GM19099 (cell line): ENCODE results near the gene DNAJA3.

ENCODE experiments used
- POLR2A ChIP-seq: IDR thresholded peaks from 3 replicates; pipeline ENCODE4 v1.6.1; 2011; ENCODE audit warnings: low read depth; ENCODE audit not compliant: insufficient read length; ENCODE audit errors: extremely low read depth

The DNAJA3 gene

GRCh38 chr16:4399001-4399730 lies 26.5 kb upstream of the DNAJA3 start:
- no peak for TF ChIP-seq POLR2A

GRCh38 chr16:4401094-4401501 lies 24.6 kb upstream of the DNAJA3 start:
- no peak for TF ChIP-seq POLR2A

DNA sequence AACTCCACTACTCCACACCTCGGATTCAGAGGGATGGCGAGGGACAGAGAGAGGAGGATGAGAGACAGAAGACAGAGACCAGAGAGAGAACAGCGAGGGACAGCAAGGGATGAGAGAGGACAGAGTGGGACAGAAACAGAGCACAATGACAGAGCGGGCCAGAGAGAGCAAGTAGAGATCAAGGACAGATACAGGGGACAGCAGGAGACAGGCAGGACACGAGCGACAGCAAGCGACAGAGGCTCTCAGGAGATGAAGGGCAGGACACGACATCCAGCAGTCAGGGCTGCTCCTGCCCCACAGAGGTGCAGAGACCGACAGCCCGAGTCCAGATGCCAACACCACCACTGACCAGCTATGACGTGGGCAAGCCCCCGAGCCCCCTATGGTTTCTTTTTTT lies 24.2 kb upstream of the DNAJA3 start:
- no peak for TF ChIP-seq POLR2A

- TF ChIP-seq POLR2A: no peak
These were observed 23.1 kb upstream of the DNAJA3 start for GRCh38 chr16:4402439-4403132.

GRCh38 chr16:4403133-4403949 lies 22.3 kb upstream of the DNAJA3 start:
- TF ChIP-seq POLR2A: no peak

- no peak for TF ChIP-seq POLR2A
These were observed 21.3 kb upstream of the DNAJA3 start for GRCh38 chr16:4404247-4404966.

GRCh38 chr16:4404967-4405696 lies 20.5 kb upstream of the DNAJA3 start:
- no peak for TF ChIP-seq POLR2A

DNA sequence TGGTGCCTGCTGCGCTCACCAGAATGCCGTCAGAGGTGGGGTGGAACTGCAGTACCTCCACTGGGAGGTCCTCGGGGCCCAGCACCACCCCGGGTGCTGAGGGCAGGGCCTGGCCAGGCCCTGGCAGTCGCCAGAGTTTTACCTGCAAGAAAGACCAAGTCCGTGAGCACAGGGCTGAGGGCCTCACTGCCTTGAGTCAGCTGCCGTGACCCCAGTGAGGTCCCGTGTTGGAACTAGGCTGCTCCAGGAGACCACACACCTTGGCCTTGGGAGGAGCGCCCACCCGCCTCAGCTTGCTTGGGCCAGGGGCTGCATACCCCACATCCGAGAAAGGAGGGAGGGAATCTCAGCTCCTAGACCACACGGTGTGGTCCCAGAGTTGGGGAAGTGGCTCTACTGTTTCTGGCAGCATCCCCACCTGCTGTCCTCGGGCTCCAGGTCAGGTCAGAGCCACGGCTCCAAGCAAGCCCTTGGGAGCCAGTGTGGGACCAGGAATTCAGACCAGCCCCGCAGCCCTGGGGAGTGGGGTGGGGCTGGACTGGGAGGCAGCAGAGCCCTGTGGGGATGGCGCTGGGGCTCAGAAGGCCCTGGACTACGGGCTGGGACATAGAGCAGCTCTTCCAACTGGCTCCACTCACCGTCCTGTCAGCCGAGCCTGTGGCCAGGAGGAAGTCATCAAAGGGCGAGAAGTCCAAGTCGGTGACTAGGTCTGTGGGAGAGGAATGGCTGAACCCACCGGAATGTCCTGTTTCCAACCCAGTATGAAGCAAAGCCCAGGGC lies 17.9 kb upstream of the DNAJA3 start:
- TF ChIP-seq POLR2A: no peak

GRCh38 chr16:4408323-4408690 lies 17.4 kb upstream of the DNAJA3 start:
- TF ChIP-seq POLR2A: no peak

- no peak for TF ChIP-seq POLR2A
These were observed 16.4 kb upstream of the DNAJA3 start for GRCh38 chr16:4409081-4409932.

DNA sequence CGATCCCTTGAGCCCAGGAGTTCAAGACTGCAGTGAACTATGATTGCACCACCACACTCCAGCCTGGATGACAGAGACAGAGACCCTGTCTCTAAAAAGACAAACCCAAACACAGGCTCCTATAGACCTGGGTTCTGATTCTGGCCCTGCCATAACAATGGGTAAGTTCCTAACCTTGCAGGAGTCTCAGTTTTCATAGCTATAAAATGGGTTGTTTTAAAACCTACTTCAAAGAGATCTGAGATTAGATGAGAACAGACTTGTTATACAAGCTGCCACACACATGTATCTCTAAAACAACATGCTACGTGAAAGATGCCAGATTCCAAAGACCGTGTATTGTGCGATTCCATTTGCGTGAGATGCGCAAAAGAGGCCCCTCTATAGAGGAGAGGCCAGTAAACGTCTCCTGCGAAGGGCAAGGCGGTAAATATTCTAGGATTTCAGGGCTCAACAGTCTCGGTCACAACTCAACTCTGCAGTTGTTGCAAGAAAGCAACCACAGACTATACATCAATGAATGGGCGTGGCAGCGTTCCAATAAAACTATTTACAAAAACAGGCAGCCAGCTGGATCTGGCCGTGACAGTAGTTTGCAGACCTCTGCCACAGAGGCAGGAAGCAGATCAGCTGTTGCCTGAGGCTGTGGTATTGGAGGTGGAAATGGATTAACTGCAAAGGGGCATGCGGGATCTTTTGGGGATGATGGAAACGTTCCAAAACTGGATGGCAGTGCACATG lies 15.2 kb upstream of the DNAJA3 start:
- no peak for TF ChIP-seq POLR2A

GRCh38 chr16:4411684-4412083 lies 14.0 kb upstream of the DNAJA3 start:
- no peak for TF ChIP-seq POLR2A
